HS-5 (cell line): ENCODE results near the gene CD300E.

Experiments
- DNase-seq: peaks from one replicate; pipeline ENCODE4 v3.0.0-alpha.2; 2012; ENCODE audit warnings: low read depth

CD300E gene

GRCh38 chr17:74566132-74566753 lies 57.3 kb downstream of the CD300E start:
- no peak for DNase-seq

GRCh38 chr17:74565126-74565525 lies 58.4 kb downstream of the CD300E start:
- DNase-seq: no peak

GRCh38 chr17:74563358-74563757 lies 60.2 kb downstream of the CD300E start:
- DNase-seq: no peak

- no peak for DNase-seq
These were observed 62.0 kb downstream of the CD300E start for GRCh38 chr17:74561586-74561985.
